ENCODE data around the gene BTLA. TPM values are rescaled to one million over a fixed set of nuclear protein-coding genes. Genes with fewer than 3 reads are reported as not detected.
"Not testable (repeated sequence)": the region's sequence is repeated elsewhere in the genome, so short reads cannot be mapped to it uniquely, and the experiment has no call there.

BTLA gene
- total RNA-seq, 2 donors from 2014 or later = 9.4 to 16.0 TPM

GRCh38 chr3:112505907-112506306 lies 6.6 kb upstream of the BTLA start:
- ATAC-seq (no peak), DNase-seq (no peak)
- Mint-ChIP-seq H3K27me3 (no peaks in the 10 kb centered on the region), H3K4me1 (peaks cover 6% of the 10 kb centered on the region), H3K4me3 (no peak overlapping the region), H3K27ac (no peak overlapping the region), H3K36me3 (ENCODE audit: low read depth) (no peaks in the 10 kb centered on the region)
- H3K9me3 ChIP-seq (ENCODE audit: control insufficient read depth, low read length, poor library complexity, severe bottlenecking) = no peaks in the 10 kb centered on the region

- Mint-ChIP-seq H3K4me3 (no peak overlapping the region), H3K27me3 (no peaks in the 10 kb centered on the region), H3K4me1 (peaks cover 19% of the 10 kb centered on the region), H3K36me3 (ENCODE audit: low read depth) (no peaks in the 10 kb centered on the region), H3K27ac (no peak overlapping the region)
- DNase-seq (no peak), ATAC-seq (no peak)
- no peaks in the 10 kb centered on the region for H3K9me3 ChIP-seq (ENCODE audit: control insufficient read depth, low read length, poor library complexity, severe bottlenecking)
These were observed 4.9 kb upstream of the BTLA start for GRCh38 chr3:112504123-112504522.

- no peaks in the 10 kb centered on the region for H3K27me3 Mint-ChIP-seq
- H3K9me3 ChIP-seq (ENCODE audit: control insufficient read depth, low read length, poor library complexity, severe bottlenecking) = no peaks in the 10 kb centered on the region
- H3K4me1 Mint-ChIP-seq = peaks cover 21% of the 10 kb centered on the region
- ATAC-seq = no peak
- H3K27ac Mint-ChIP-seq = no peak overlapping the region
- no peaks in the 10 kb centered on the region for H3K36me3 Mint-ChIP-seq (ENCODE audit: low read depth)
- DNase-seq = no peak
- H3K4me3 Mint-ChIP-seq = no peak overlapping the region
These were observed 4.2 kb upstream of the BTLA start for GRCh38 chr3:112503304-112503972.

GRCh38 chr3:112500621-112501020 lies 1.3 kb upstream of the BTLA start:
- DNase-seq (no peak), ATAC-seq (no peak)
- peaks cover 39% of the 10 kb centered on the region for H3K4me1 Mint-ChIP-seq
- H3K9me3 ChIP-seq (ENCODE audit: control insufficient read depth, low read length, poor library complexity, severe bottlenecking) = no peaks in the 10 kb centered on the region
- H3K36me3 Mint-ChIP-seq (ENCODE audit: low read depth) = no peaks in the 10 kb centered on the region
- H3K27ac Mint-ChIP-seq = peak overlapping the region; percentile 98
- H3K27me3 Mint-ChIP-seq = no peaks in the 10 kb centered on the region
- no peak overlapping the region for H3K4me3 Mint-ChIP-seq

- no peak for DNase-seq
- Mint-ChIP-seq H3K4me3 (peak overlapping the region; percentile 95), H3K27me3 (no peaks in the 10 kb centered on the region), H3K36me3 (ENCODE audit: low read depth) (peaks cover 4% of the 10 kb centered on the region), H3K27ac (peak overlapping the region; percentile 98), H3K4me1 (peaks cover 41% of the 10 kb centered on the region)
- ATAC-seq = no peak
- H3K9me3 ChIP-seq (ENCODE audit: control insufficient read depth, low read length, poor library complexity, severe bottlenecking) = no peaks in the 10 kb centered on the region
These were observed 1.2 kb downstream of the BTLA start for GRCh38 chr3:112497897-112498548.

GRCh38 chr3:112496366-112497067 lies 2.8 kb downstream of the BTLA start:
- no peaks in the 10 kb centered on the region for H3K27me3 Mint-ChIP-seq
- peak overlapping the region; percentile 98 for H3K27ac Mint-ChIP-seq
- H3K36me3 Mint-ChIP-seq (ENCODE audit: low read depth) = peaks cover 7% of the 10 kb centered on the region
- peak overlapping the region; percentile 85 for H3K4me3 Mint-ChIP-seq
- ATAC-seq (peak; percentile 63), DNase-seq (no peak)
- H3K9me3 ChIP-seq (ENCODE audit: control insufficient read depth, low read length, poor library complexity, severe bottlenecking) = no peaks in the 10 kb centered on the region
- H3K4me1 Mint-ChIP-seq = peaks cover 52% of the 10 kb centered on the region

- DNase-seq = not testable (repeated sequence)
These were observed 4.9 kb downstream of the BTLA start for GRCh38 chr3:112494448-112494767.

GRCh38 chr3:112492124-112492523 lies 7.1 kb downstream of the BTLA start:
- H3K36me3 Mint-ChIP-seq (ENCODE audit: low read depth) = peaks cover 10% of the 10 kb centered on the region
- ATAC-seq (no peak), DNase-seq (no peak)
- H3K4me1 Mint-ChIP-seq = peaks cover 54% of the 10 kb centered on the region
- H3K27ac Mint-ChIP-seq = peak overlapping the region; percentile 98
- no peak overlapping the region for H3K4me3 Mint-ChIP-seq
- H3K27me3 Mint-ChIP-seq = no peaks in the 10 kb centered on the region
- H3K9me3 ChIP-seq (ENCODE audit: control insufficient read depth, low read length, poor library complexity, severe bottlenecking) = no peaks in the 10 kb centered on the region

More at GRCh38 chr3:112494448-112494767, 4.9 kb downstream of the BTLA start:
- not testable (repeated sequence) for H3K27me3 Mint-ChIP-seq; ATAC-seq; H3K36me3 Mint-ChIP-seq (ENCODE audit: low read depth); H3K9me3 ChIP-seq (ENCODE audit: control insufficient read depth, low read length, poor library complexity, severe bottlenecking)
- peak overlapping the region; percentile 98 for H3K27ac Mint-ChIP-seq
- H3K4me3 Mint-ChIP-seq = peak overlapping the region; percentile 57
- H3K4me1 Mint-ChIP-seq = peaks cover 57% of the 10 kb centered on the region

GRCh38 chr3:112491373-112491772 lies 7.9 kb downstream of the BTLA start:
- Mint-ChIP-seq H3K4me3 (peak overlapping the region; percentile 47), H3K27me3 (no peaks in the 10 kb centered on the region), H3K27ac (peak overlapping the region; percentile 98), H3K4me1 (peaks cover 49% of the 10 kb centered on the region), H3K36me3 (ENCODE audit: low read depth) (peaks cover 10% of the 10 kb centered on the region)
- H3K9me3 ChIP-seq (ENCODE audit: control insufficient read depth, low read length, poor library complexity, severe bottlenecking) = no peaks in the 10 kb centered on the region
- no peak for ATAC-seq
- DNase-seq = no peak

GRCh38 chr3:112489674-112490479 lies 9.4 kb downstream of the BTLA start:
- peak overlapping the region; percentile 98 for H3K27ac Mint-ChIP-seq
- H3K4me3 Mint-ChIP-seq = peak overlapping the region; percentile 70
- DNase-seq (no peak), ATAC-seq (peak; percentile 64)
- H3K9me3 ChIP-seq (ENCODE audit: control insufficient read depth, low read length, poor library complexity, severe bottlenecking) = no peaks in the 10 kb centered on the region
- H3K4me1 Mint-ChIP-seq = peaks cover 36% of the 10 kb centered on the region
- no peaks in the 10 kb centered on the region for H3K27me3 Mint-ChIP-seq
- peaks cover 10% of the 10 kb centered on the region for H3K36me3 Mint-ChIP-seq (ENCODE audit: low read depth)

GRCh38 chr3:112486811-112487505 lies 12.3 kb downstream of the BTLA start:
- DNase-seq (no peak), ATAC-seq (no peak)
- Mint-ChIP-seq H3K27me3 (no peaks in the 10 kb centered on the region), H3K27ac (peak overlapping the region; percentile 91), H3K36me3 (ENCODE audit: low read depth) (peaks cover 3% of the 10 kb centered on the region), H3K4me3 (no peak overlapping the region), H3K4me1 (peaks cover 46% of the 10 kb centered on the region)
- no peaks in the 10 kb centered on the region for H3K9me3 ChIP-seq (ENCODE audit: control insufficient read depth, low read length, poor library complexity, severe bottlenecking)

- no peak overlapping the region for H3K27ac Mint-ChIP-seq
- ATAC-seq = no peak
- H3K9me3 ChIP-seq (ENCODE audit: control insufficient read depth, low read length, poor library complexity, severe bottlenecking) = no peaks in the 10 kb centered on the region
- no peak overlapping the region for H3K4me3 Mint-ChIP-seq
- no peaks in the 10 kb centered on the region for H3K27me3 Mint-ChIP-seq
- peaks cover 44% of the 10 kb centered on the region for H3K4me1 Mint-ChIP-seq
- H3K36me3 Mint-ChIP-seq (ENCODE audit: low read depth) = peaks cover 6% of the 10 kb centered on the region
- no peak for DNase-seq
These were observed 14.9 kb downstream of the BTLA start for GRCh38 chr3:112484352-112484751.
